Neutrophil (primary cell): ENCODE results near the gene DUSP16.

Experiments
- H3K27ac ChIP-seq: fragments of 200-600 bp; sonication (generic); 2 replicates; pipeline ENCODE4 v1.5.1; 2016; ENCODE audit warnings: mild to moderate bottlenecking, moderate library complexity
- H3K27me3 ChIP-seq: fragments of 200-600 bp; sonication (generic); 2 replicates; pipeline ENCODE4 v1.6.0; 2016; ENCODE audit warnings: mild to moderate bottlenecking
- H3K36me3 ChIP-seq: fragments of 200-600 bp; sonication (generic); 2 replicates; pipeline ENCODE4 v1.5.1; 2017
- H3K4me1 ChIP-seq, 2 experiments: fragments of 200-600 bp in 1 of 2; sonication (generic) in 1 of 2; 1 replicate in 1 of 2; 2 replicates in 1 of 2; pipeline versions ENCODE4 v1.5.1 to v1.6.1; 2013 to 2016; ENCODE audit warnings: low read depth in 1 of 2, low read length in 1 of 2, mild to moderate bottlenecking in 1 of 2, moderate library complexity in 1 of 2; ENCODE audit not compliant: control insufficient read depth in 1 of 2, insufficient read depth in 1 of 2
- H3K4me3 ChIP-seq, 2 experiments: fragments of 200-600 bp in 1 of 2; sonication (generic) in 1 of 2; 1 replicate in 1 of 2; 2 replicates in 1 of 2; pipeline ENCODE4 v1.5.1; 2013 to 2016; ENCODE audit warnings: low read depth in 1 of 2, low read length in 1 of 2, mild to moderate bottlenecking in 1 of 2, moderate library complexity in 1 of 2
- H3K9me3 ChIP-seq: fragments of 200-600 bp; sonication (generic); 2 replicates; pipeline ENCODE4 v1.5.1; 2016
- CTCF ChIP-seq: fragments of 200-600 bp; sonication (generic); IDR thresholded peaks from 2 replicates; pipeline ENCODE4 v1.5.1; 2016; ENCODE audit warnings: antibody characterized with exemption

The DUSP16 gene

GRCh38 chr12:12558291-12558690, 4.4 kb downstream of the DUSP16 start:
- no peak for TF ChIP-seq CTCF
- Histone ChIP-seq H3K36me3 (no peaks in the 10 kb centered on the region), H3K27me3 (no peaks in the 10 kb centered on the region), H3K4me3 (no peak overlapping the region), H3K4me1 (peaks cover 18 to 19% of the 10 kb centered on the region in 2 experiments), H3K27ac (no peak overlapping the region), H3K9me3 (no peaks in the 10 kb centered on the region)

GRCh38 chr12:12557733-12558132, 4.9 kb downstream of the DUSP16 start:
- TF ChIP-seq CTCF = no peak

GRCh38 chr12:12555656-12556055, 7.0 kb downstream of the DUSP16 start:
- no peak for TF ChIP-seq CTCF
- H3K4me3 ChIP-seq = no peak overlapping the region
- peaks cover 5 to 6% of the 10 kb centered on the region in 2 experiments for H3K4me1 ChIP-seq
- no peaks in the 10 kb centered on the region for H3K36me3 ChIP-seq
- no peaks in the 10 kb centered on the region for H3K9me3 ChIP-seq
- no peaks in the 10 kb centered on the region for H3K27me3 ChIP-seq
- no peak overlapping the region for H3K27ac ChIP-seq

More at GRCh38 chr12:12557733-12558132, 4.9 kb downstream of the DUSP16 start:
- no peaks in the 10 kb centered on the region for H3K27me3 ChIP-seq
- H3K4me3 ChIP-seq = no peak overlapping the region
- no peak overlapping the region for H3K27ac ChIP-seq
- H3K36me3 ChIP-seq = no peaks in the 10 kb centered on the region
- no peaks in the 10 kb centered on the region for H3K9me3 ChIP-seq
- peaks cover 13 to 14% of the 10 kb centered on the region in 2 experiments for H3K4me1 ChIP-seq

- Histone ChIP-seq H3K27me3 (no peaks in the 10 kb centered on the region), H3K4me1 (peaks cover 0 to under 1% of the 10 kb centered on the region in 2 experiments), H3K9me3 (no peaks in the 10 kb centered on the region), H3K27ac (no peak overlapping the region), H3K36me3 (no peaks in the 10 kb centered on the region), H3K4me3 (no peak overlapping the region)
- no peak for TF ChIP-seq CTCF
These were observed 9.4 kb downstream of the DUSP16 start for GRCh38 chr12:12553208-12553785.

- Histone ChIP-seq H3K4me1 (peaks cover 5 to 7% of the 10 kb centered on the region in 2 experiments), H3K27me3 (no peaks in the 10 kb centered on the region), H3K9me3 (no peaks in the 10 kb centered on the region), H3K27ac (no peak overlapping the region), H3K36me3 (no peaks in the 10 kb centered on the region), H3K4me3 (no peak overlapping the region)
- no peak for TF ChIP-seq CTCF
These were observed 11.5 kb downstream of the DUSP16 start for GRCh38 chr12:12551115-12551514.
